IPS-15b (cell line): ENCODE data around the gene CYFIP2.

ENCODE experiments used
- H3K27me3 ChIP-seq: one replicate; pipeline ENCODE4 v1.6.1; 2013; ENCODE audit warnings: low read length; ENCODE audit not compliant: control insufficient read depth, insufficient read depth
- H3K36me3 ChIP-seq: one replicate; pipeline ENCODE4 v1.6.1; 2013; ENCODE audit warnings: low read length; ENCODE audit not compliant: control insufficient read depth, insufficient read depth
- H3K4me1 ChIP-seq: one replicate; pipeline ENCODE4 v1.6.1; 2013; ENCODE audit warnings: mild to moderate bottlenecking, low read length; ENCODE audit not compliant: control insufficient read depth, insufficient read depth
- H3K4me3 ChIP-seq: one replicate; pipeline ENCODE4 v1.5.1; 2013; ENCODE audit warnings: low read depth, low read length
- H3K9ac ChIP-seq: one replicate; pipeline ENCODE4 v1.6.1; 2013; ENCODE audit warnings: low read depth, mild to moderate bottlenecking, low read length
- H3K9me3 ChIP-seq: one replicate; pipeline ENCODE4 v1.6.1; 2013; ENCODE audit warnings: mild to moderate bottlenecking, low read length; ENCODE audit not compliant: control insufficient read depth, insufficient read depth

The CYFIP2 gene

DNA sequence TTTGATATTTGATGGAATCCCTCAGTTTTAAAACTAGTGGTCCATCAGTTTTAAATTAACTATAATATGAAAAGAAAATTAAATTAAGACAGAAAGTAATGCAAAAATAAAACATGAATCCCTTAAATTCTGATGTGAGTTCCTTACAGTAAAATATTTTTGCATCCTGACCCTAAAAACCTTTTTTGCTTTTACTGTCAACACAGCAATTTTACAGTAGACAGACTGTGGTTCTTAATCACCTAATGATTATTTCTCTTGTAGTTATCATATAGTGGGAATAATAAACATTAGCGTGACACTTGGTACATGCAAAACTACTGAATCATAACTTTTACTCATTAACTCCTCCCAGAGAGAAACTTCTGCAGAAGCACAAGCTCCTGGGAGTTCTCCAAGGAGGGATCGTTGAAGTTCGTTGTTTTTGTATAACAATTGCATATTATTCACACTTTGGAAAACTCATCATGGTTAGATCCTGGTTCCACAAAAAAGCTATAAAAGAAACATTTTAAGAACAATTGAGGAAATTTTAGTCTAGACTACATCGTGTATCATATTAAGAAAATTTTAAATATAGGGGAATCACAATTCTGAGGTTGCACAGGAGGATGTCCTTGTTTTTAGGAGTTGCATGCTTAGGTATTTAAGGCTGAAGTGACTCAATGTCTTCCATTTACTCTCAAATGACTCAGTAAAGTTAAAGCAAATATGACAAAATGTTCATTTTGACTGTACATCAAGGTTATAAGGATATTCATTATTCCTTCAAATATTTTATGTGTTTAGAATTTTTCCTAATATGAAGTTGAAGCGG is 105.9 kb downstream of the CYFIP2 start:
- Histone ChIP-seq H3K9ac (no peak overlapping the region), H3K36me3 (no peaks in the 10 kb centered on the region), H3K9me3 (no peaks in the 10 kb centered on the region), H3K27me3 (peaks cover 12% of the 10 kb centered on the region), H3K4me1 (peaks cover 12% of the 10 kb centered on the region), H3K4me3 (no peak overlapping the region)

DNA sequence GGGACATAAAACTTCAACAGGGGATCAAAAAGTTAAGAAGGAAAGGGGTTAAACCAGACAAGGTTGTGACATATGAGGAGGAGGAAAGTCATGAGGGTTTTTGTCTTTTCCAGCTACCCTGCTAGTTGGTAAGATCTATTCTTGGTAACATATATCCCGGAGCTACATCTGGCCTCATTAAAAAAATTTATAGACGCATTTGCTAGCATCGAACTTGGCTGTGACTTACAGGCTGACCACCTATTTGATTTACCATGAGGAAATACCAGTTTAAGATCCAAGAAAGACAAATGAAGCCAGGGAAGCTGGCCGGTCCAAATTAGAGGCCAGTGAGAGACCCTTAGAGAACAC is 106.5 kb downstream of the CYFIP2 start:
- H3K27me3 ChIP-seq, result peaks cover 12% of the 10 kb centered on the region
- H3K36me3 ChIP-seq, result no peaks in the 10 kb centered on the region
- peaks cover 12% of the 10 kb centered on the region for H3K4me1 ChIP-seq
- H3K4me3 ChIP-seq, result no peak overlapping the region
- no peak overlapping the region for H3K9ac ChIP-seq
- H3K9me3 ChIP-seq, result no peaks in the 10 kb centered on the region

DNA sequence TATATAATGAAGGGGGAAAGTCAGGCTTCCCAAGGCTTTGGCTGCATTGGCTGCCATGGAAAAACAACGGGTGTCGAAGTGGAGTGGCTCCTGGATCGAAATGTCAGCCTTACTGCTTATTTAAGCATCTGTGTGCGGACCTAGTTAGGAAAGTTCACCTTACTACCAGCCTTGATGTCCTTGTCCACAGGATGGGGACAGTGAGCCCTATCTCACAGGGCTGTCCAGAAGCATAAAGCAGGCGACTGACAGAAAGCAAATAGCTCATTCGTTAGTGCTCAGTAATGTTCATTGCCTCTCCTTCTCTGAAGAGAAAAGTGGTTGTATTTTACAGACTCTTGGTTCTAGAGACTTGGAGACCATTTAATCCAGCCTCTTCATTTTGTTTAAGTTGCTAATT is 112.6 kb downstream of the CYFIP2 start:
- no peaks in the 10 kb centered on the region for H3K9me3 ChIP-seq

DNA sequence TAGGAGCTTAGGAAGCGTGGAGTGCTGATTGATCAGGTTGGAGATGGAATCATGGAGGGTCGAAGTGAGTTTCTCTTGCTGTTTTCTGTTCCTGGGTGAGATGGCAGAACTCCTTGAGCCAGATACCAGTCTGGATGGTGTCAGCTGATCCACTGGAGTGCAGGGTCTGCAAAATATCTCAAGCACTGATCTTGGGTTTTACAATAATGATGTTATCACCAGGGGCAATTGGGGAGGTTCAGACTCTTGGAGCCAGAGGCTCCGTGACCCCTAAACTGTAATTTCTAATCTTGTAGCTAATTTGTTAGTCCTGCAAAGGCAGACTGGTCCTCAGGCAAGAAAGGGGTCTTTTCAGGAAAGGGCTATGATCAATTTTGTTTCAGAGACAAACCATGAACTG is 114.1 kb downstream of the CYFIP2 start:
- no peak overlapping the region for H3K4me3 ChIP-seq
- H3K4me1 ChIP-seq, result no peaks in the 10 kb centered on the region
- H3K9me3 ChIP-seq, result no peaks in the 10 kb centered on the region
- no peaks in the 10 kb centered on the region for H3K36me3 ChIP-seq
- no peaks in the 10 kb centered on the region for H3K27me3 ChIP-seq
- no peak overlapping the region for H3K9ac ChIP-seq

More for the DNA sequence above, 112.6 kb downstream of the CYFIP2 start:
- H3K9ac ChIP-seq, result no peak overlapping the region
- H3K4me3 ChIP-seq, result no peak overlapping the region
- H3K27me3 ChIP-seq, result no peaks in the 10 kb centered on the region
- no peaks in the 10 kb centered on the region for H3K4me1 ChIP-seq
- no peaks in the 10 kb centered on the region for H3K36me3 ChIP-seq

DNA sequence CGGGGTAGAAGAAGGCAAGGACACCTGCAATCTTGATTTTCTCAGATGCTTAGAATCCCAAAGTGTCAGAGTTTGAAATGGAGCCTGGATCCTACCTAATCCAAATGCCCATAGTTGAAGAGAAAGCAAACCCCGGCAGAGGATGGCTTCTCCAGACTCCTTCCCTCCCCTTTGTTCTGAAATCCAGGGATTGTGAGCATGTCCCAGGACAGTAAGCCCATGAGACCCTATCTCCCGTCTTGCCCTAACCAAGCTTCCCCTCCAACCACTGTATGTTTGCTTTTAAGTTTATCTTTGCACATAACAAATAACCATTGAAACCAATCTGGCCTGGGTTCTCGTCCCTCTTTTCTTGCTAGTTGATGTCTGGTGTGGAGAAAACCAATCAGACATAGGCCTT is 115.8 kb downstream of the CYFIP2 start:
- H3K4me1 ChIP-seq, result peaks cover 2% of the 10 kb centered on the region
- no peak overlapping the region for H3K9ac ChIP-seq
- no peaks in the 10 kb centered on the region for H3K9me3 ChIP-seq
- H3K27me3 ChIP-seq, result no peaks in the 10 kb centered on the region
- H3K36me3 ChIP-seq, result no peaks in the 10 kb centered on the region
- H3K4me3 ChIP-seq, result no peak overlapping the region

DNA sequence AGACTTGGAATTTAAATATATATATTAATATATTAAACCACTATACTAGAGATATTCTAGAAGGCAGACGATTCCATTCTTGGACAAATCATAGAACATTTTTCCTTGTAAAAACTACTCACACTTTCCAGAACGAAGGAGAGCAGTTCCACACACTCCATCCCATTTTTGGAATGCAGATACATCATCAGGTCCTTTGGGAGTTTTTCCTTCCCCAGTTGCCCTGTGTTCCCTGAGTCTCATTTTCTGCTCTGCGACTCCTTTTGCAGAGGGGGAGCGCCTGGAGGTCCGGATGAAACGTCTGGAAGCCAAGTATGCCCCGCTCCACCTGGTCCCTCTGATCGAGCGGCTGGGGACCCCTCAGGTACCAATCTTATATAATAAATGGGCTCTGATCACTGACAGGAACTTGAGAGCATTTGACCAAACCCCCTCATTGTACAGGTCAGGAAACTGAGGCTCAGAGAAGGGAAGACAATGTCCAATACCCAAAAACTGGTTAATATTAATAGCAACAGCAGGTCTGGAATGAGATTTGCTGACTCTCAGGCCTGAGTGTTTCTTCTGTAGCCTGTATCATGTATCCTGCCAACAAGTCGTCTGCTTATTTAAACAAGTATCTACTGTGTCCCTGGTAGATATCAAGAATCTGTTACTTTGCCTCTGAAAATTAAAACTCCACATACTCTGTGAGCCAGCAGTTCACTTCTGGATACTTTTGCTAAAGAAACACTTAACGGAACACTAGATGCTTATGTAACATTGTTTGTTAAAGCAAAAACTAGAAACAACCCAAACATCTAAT is 117.3 kb downstream of the CYFIP2 start:
- Histone ChIP-seq H3K4me1 (peaks cover 2% of the 10 kb centered on the region), H3K9ac (no peak overlapping the region), H3K4me3 (no peak overlapping the region), H3K36me3 (no peaks in the 10 kb centered on the region), H3K27me3 (no peaks in the 10 kb centered on the region), H3K9me3 (no peaks in the 10 kb centered on the region)

DNA sequence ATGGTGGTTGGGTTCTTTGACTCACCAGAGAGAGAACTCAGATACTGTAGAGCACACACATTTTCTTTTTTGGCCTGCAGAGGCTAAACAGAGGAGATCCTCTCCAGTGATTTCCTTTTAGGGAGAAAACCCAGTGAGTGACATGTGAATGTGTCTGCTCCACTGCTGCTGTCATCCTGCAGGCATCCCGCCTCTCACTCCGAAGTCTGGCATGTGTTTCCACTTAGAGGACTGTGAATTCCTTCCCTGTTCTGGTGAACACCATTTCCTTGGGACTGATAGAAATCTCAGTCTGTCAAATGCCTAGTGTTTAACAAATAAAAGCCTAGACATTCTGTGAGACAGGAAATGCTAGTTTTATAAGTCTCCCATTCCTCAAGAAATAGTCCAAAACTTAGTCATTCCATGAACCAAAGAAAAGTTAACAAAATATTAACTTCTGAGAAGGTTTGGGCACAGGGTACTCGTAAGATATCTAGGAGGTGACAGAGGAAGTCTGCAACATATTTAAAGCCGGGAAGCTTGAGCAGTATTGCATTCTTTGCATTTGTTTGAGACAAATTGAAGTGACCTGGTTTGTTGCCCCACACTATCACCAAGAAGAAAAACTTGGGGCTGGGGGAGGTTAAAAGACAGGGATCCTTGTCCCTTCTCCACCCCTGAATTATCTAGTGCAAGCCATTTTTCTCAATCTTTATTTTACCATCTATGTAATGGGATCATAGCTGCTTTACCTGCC is 119.2 kb downstream of the CYFIP2 start:
- Histone ChIP-seq H3K9ac (no peak overlapping the region), H3K9me3 (no peaks in the 10 kb centered on the region), H3K4me3 (no peak overlapping the region), H3K27me3 (no peaks in the 10 kb centered on the region), H3K36me3 (no peaks in the 10 kb centered on the region), H3K4me1 (peaks cover 2% of the 10 kb centered on the region)

DNA sequence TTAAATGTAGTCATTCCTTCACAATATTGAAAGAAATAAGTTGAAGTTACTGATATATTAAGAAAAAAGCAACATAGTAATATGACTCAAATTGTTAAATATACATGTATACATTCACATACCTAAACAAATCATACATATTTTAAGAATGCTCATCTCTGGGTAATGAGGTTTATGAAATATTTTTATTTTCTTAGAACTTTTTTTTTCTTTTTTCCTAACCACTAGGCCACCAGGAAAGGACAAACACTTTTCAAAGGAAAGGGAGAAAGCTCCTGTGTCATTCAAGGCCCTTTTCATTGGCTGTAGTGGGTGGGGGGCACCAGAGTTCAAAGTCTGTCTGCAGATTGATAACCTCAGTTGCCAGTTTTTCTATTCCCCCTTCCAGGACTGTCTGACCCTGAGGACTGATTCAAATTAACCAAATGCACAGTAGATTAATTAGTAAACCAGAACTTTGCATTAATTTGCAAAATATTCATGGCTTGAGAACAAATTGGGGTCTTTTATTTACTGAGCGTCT is 121.2 kb downstream of the CYFIP2 start:
- no peak overlapping the region for H3K9ac ChIP-seq
- peaks cover 2% of the 10 kb centered on the region for H3K36me3 ChIP-seq
- peaks cover 2% of the 10 kb centered on the region for H3K4me1 ChIP-seq
- H3K27me3 ChIP-seq, result no peaks in the 10 kb centered on the region
- H3K9me3 ChIP-seq, result no peaks in the 10 kb centered on the region
- no peak overlapping the region for H3K4me3 ChIP-seq

DNA sequence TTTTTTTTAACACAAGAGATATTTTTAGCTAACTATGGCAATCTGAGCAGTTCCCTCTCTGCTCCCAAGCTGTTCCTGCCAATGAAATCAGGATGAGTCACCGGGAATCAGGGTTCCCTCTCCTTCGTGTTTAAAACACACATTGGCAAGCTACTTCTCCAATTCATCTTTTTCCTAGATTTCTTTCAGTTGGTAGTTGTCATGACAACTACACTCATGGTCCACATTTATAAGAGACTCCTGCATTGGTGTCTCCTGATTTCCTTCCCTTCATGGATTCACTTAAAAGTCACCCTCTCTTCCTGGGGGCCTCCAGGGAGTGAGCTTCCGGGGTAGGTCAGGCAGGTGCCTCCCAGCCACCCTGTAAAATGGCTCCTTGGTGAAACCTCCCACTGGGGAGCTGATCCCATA is 121.8 kb downstream of the CYFIP2 start:
- H3K9me3 ChIP-seq, result no peaks in the 10 kb centered on the region
- H3K4me1 ChIP-seq, result peaks cover 2% of the 10 kb centered on the region
- no peak overlapping the region for H3K4me3 ChIP-seq
- no peak overlapping the region for H3K9ac ChIP-seq
- peaks cover 2% of the 10 kb centered on the region for H3K36me3 ChIP-seq
- no peaks in the 10 kb centered on the region for H3K27me3 ChIP-seq

DNA sequence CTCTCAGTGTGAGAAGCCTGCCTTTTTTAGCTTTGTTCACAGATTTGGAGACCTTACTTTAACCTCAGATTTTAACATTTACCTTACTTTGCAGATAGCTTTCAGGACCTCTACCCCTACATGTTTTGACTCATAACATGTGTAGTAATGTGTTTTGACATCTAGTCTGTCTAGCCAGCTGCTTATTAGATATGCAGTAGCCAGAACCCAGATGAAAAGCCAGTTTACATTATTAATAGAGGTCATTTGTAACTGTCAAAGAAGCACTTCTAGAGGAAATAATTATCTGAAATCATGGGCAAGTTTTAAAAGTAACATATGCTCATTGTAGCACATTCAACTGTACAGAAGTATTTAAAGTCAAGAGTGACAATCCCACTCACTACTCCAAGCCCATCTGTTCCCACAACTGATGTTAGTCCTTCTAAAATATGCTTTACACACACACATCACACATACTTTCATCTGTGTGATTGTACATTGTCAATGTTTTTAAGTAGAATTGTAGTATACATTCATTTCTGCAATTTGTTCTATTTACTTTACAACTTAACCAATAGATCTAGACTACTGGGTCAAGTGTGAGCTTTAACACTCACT is 122.3 kb downstream of the CYFIP2 start:
- H3K27me3 ChIP-seq, result no peaks in the 10 kb centered on the region
- H3K9me3 ChIP-seq, result no peaks in the 10 kb centered on the region
- H3K9ac ChIP-seq, result no peak overlapping the region
- peaks cover 2% of the 10 kb centered on the region for H3K36me3 ChIP-seq
- H3K4me1 ChIP-seq, result peaks cover 2% of the 10 kb centered on the region
- no peak overlapping the region for H3K4me3 ChIP-seq

DNA sequence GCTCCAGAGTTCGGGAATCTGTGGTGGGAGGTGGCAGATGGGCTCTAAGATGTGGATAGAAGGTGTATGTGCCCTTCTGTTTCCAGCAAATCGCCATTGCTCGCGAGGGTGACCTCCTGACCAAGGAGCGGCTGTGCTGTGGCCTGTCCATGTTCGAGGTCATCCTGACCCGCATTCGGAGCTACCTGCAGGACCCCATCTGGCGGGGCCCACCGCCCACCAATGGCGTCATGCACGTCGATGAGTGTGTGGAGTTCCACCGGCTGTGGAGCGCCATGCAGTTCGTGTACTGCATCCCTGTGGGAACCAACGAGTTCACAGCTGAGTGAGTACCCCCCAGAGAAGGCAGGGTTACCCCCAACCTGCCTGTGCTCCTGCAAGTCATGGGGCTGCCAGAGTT is 123.2 kb downstream of the CYFIP2 start:
- no peak overlapping the region for H3K4me3 ChIP-seq
- H3K27me3 ChIP-seq, result no peaks in the 10 kb centered on the region
- H3K4me1 ChIP-seq, result peaks cover 2% of the 10 kb centered on the region
- peaks cover 2% of the 10 kb centered on the region for H3K36me3 ChIP-seq
- no peak overlapping the region for H3K9ac ChIP-seq
- no peaks in the 10 kb centered on the region for H3K9me3 ChIP-seq
